Psoas muscle (tissue), 8 donors: ENCODE results near the gene SLC20A1. TPM values are rescaled to one million over a fixed set of nuclear protein-coding genes. Genes with fewer than 3 reads are reported as not detected.
"Not testable (repeated sequence)": the region's sequence is repeated elsewhere in the genome, so short reads cannot be mapped to it uniquely, and the experiment has no call there.

Experiments
- ATAC-seq, 4 donors: fragments of 200-7000 bp; cut with Tn5 transposase; one replicate each; pipeline ENCODE4 v1.9.1; 2020; ENCODE audit warnings: moderate library complexity in 3 of 4, mild to moderate bottlenecking in 2 of 4
- DNase-seq, 2 donors: peaks; one replicate each; pipeline ENCODE4 v3.0.0-alpha.2; 2020
- H3K27ac ChIP-seq: fragments of 200-600 bp; one replicate; pipeline ENCODE4 v1.8.0; 2022
- H3K27me3 ChIP-seq, 3 donors: fragments of 200-600 bp in 1 of 3; one replicate each; pipeline versions ENCODE4 v1.6.1 to v1.8.0; 2013 to 2022; ENCODE audit warnings: low read length in 2 of 3, mild to moderate bottlenecking in 2 of 3, moderate library complexity in 1 of 3; ENCODE audit not compliant: insufficient read depth in 3 of 3
- H3K36me3 ChIP-seq, 2 donors: fragments of 200-600 bp in 1 of 2; one replicate each; pipeline versions ENCODE4 v1.6.1 to v1.8.0; 2013 to 2022; ENCODE audit warnings: low read depth in 1 of 2, mild to moderate bottlenecking in 1 of 2, moderate library complexity in 1 of 2; ENCODE audit not compliant: insufficient read depth in 1 of 2
- H3K4me1 ChIP-seq: fragments of 200-600 bp; one replicate; pipeline ENCODE4 v1.8.0; 2022
- H3K4me3 ChIP-seq: fragments of 200-600 bp; one replicate; pipeline ENCODE4 v1.8.0; 2022; ENCODE audit warnings: mild to moderate bottlenecking
- H3K9me3 ChIP-seq: fragments of 200-600 bp; one replicate; pipeline ENCODE4 v1.8.0; 2022
- CTCF ChIP-seq: fragments of 200-600 bp; IDR thresholded peaks from one replicate; pipeline ENCODE4 v1.8.0; 2022; ENCODE audit warnings: antibody characterized with exemption
- WGBS, 3 donors: extraction: QIAGEN DNeasy Blood & Tissue Kit; methylation state at CpG; one replicate each; pipeline versions ENCODE4 v1.1.6 to v1.1.7; 2013; 5-methylcytosine and 5-hydroxymethylcytosine counted together
- intact Hi-C, 2 donors: fragments of 100-400 bp; cut with DNase I; formaldehyde crosslinking; loops; one replicate each; pipeline versions ENCODE4 v1.11.0 to v1.14.2; 2022
- polyA plus RNA-seq, 3 donors: library from polyadenylated mRNA; stranded (reverse); fragments of 200-250 nt; gene quantifications; one replicate each; pipeline ENCODE4 v1.2.3, GENCODE V29; 2013
- total RNA-seq, 4 donors: library from RNA; stranded (reverse); fragmentation: NEBNext Ultra II Directional in 2 of 4; extraction: Animal tissue kit (Norgen Biotek cat#: 25700) in 2 of 4; gene quantifications; one replicate each; pipeline versions ENCODE4 v1.2.1 to v1.2.4, GENCODE V29; 2021 to 2023
- donor health status: healthy with polysubstance abuse.
- donor health status: DM: no; HTN: no; CAD: no; lungs with moderate emphysema.
- donor health status: Bipolar disorder and iron deficiency.
- donor health status: healthy.
- donor health status: DM: yes; HTN: yes; CAD: no.
- donor health status: DM: no; HTN: no; CAD: no.
- donor health status: DM: no; HTN: no; CAD: no.
- donor health status: DM: yes; HTN: yes; CAD: no.

Gene SLC20A1
- total and polyA plus RNA-seq, 7 donors, result 11.1 to 37.1 (median 16.0) TPM

DNA sequence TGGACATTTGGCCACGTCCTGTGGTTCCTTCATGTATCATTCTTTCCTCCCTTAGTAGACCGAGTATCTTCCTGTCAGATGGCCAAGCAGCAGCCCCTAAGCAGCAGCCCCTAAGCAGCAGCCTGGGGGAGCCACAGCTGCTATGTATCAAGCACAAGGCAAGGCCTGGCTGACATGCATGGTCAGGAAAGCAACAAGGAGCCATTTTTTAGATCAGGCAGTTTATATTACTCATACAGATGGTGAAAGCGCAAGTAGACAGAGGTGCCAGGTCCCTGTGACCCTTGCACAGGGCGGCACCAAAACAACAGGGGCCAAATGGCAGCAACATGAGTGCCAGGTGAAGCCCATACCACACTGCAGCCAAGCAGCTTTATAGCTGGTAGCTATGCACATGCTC lies 39.2 kb upstream of the SLC20A1 start:
- DNase-seq (no peak), ATAC-seq (no peak)
- TF ChIP-seq CTCF, result no peak
- H3K4me3 ChIP-seq, result no peak overlapping the region
- H3K27ac ChIP-seq, result no peak overlapping the region
- WGBS, 3 donors, result 60 to 73% (median 71%) methylated on average over 4 of the region's 4 CpGs
- H3K27me3 ChIP-seq, result no peaks in the 10 kb centered on the region
- no peaks in the 10 kb centered on the region for H3K9me3 ChIP-seq
- H3K36me3 ChIP-seq, result no peaks in the 10 kb centered on the region
- H3K4me1 ChIP-seq, result no peaks in the 10 kb centered on the region
- intact Hi-C loops, result loop anchor here in 1 of 2 donors (10.0 kb wide), 1 partner anchor 348 kb away; no protein-coding TSS in a partner anchor

GRCh38 chr2:112607680-112608438 lies 37.9 kb upstream of the SLC20A1 start:
- WGBS, 3 donors, result 75 to 82% (median 78%) methylated on average over 8 of the region's 8 CpGs
- H3K4me1 ChIP-seq, result no peaks in the 10 kb centered on the region
- H3K4me3 ChIP-seq, result no peak overlapping the region
- DNase-seq, result no peak
- ATAC-seq, result no peak
- H3K36me3 ChIP-seq, result no peaks in the 10 kb centered on the region
- intact Hi-C loops, result loop anchor here in 1 of 2 donors (10.0 kb wide), 1 partner anchor 347 kb away; no protein-coding TSS in a partner anchor
- no peaks in the 10 kb centered on the region for H3K9me3 ChIP-seq
- no peak for TF ChIP-seq CTCF
- no peak overlapping the region for H3K27ac ChIP-seq
- no peaks in the 10 kb centered on the region for H3K27me3 ChIP-seq

GRCh38 chr2:112609320-112609719 lies 36.4 kb upstream of the SLC20A1 start:
- not testable (repeated sequence) for H3K27ac ChIP-seq, H3K9me3 ChIP-seq, H3K36me3 ChIP-seq, DNase-seq, ATAC-seq, H3K4me1 ChIP-seq, H3K4me3 ChIP-seq, H3K27me3 ChIP-seq
- intact Hi-C loops, result loop anchor here in 1 of 2 donors (10.0 kb wide), 1 partner anchor 345 kb away; no protein-coding TSS in a partner anchor
- 89 to 99% (median 96%) methylated on average over 4 of the region's 4 CpGs for WGBS, 3 donors

DNA sequence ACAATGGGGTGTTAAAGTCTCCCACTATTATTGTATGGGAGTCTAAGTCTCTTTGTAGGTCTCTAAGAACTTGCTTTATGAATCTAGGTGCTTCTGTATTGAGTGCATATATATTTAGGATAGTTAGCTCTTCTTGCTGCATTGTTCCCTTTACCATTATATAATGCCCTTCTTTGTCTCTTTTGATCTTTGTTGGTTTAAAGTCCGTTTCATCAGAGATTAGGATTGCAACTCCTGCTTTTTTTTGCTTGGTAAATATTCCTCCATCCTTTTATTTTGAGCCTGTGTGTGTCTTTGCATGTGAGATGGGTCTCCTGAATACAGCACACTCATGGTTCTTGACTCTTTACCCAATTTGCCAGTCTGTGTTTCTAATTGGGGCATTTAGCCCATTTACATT lies 33.5 kb upstream of the SLC20A1 start:
- H3K4me3 ChIP-seq, H3K9me3 ChIP-seq, H3K4me1 ChIP-seq, H3K27ac ChIP-seq, ATAC-seq, H3K36me3 ChIP-seq, intact Hi-C loops, H3K27me3 ChIP-seq, DNase-seq: not testable (repeated sequence)
- 88% methylated on average over 1 of the region's 1 CpG for WGBS, 3 donors

GRCh38 chr2:112614201-112614840 lies 31.4 kb upstream of the SLC20A1 start:
- Histone ChIP-seq H3K4me1 (no peaks in the 10 kb centered on the region), H3K4me3 (no peak overlapping the region), H3K36me3 (peaks cover 0 to 5% of the 10 kb centered on the region in 2 donors), H3K27me3 (no peaks in the 10 kb centered on the region), H3K9me3 (no peaks in the 10 kb centered on the region), H3K27ac (no peak overlapping the region)
- WGBS, 3 donors, result 73 to 74% (median 74%) methylated on average over 13 of the region's 13 CpGs
- intact Hi-C loops, result no loop called here
- ATAC-seq, result no peak
- DNase-seq, result no peak
- TF ChIP-seq CTCF, result no peak
